ENCODE data around the gene SDHB. TPM values are rescaled to one million over a fixed set of nuclear protein-coding genes. Genes with fewer than 3 reads are reported as not detected.

Gene SDHB
- total RNA-seq, 2 donors from 2014 or later, result 98.2 to 101 TPM

- Mint-ChIP-seq H3K9me3 (no peaks in the 10 kb centered on the region), H3K27me3 (ENCODE audit: low read depth) (no peaks in the 10 kb centered on the region), H3K4me1 (ENCODE audit: low read depth) (no peaks in the 10 kb centered on the region), H3K27ac (no peak overlapping the region), H3K36me3 (ENCODE audit: insufficient read depth in 2 of 2) (no peaks in the 10 kb centered on the region), H3K4me3 (no peak overlapping the region)
- ATAC-seq (replicated peaks in 1 of 2), result no peak
- no peak for DNase-seq
These were observed 83.5 kb downstream of the SDHB start for GRCh38 chr1:16970132-16970910.

GRCh38 chr1:16969651-16970050 lies 84.2 kb downstream of the SDHB start:
- Mint-ChIP-seq H3K27ac (no peak overlapping the region), H3K9me3 (no peaks in the 10 kb centered on the region), H3K27me3 (ENCODE audit: low read depth) (no peaks in the 10 kb centered on the region), H3K4me3 (no peak overlapping the region), H3K4me1 (ENCODE audit: low read depth) (no peaks in the 10 kb centered on the region), H3K36me3 (ENCODE audit: insufficient read depth in 2 of 2) (no peaks in the 10 kb centered on the region)
- ATAC-seq (replicated peaks in 1 of 2), result no peak
- no peak for DNase-seq

- Mint-ChIP-seq H3K9me3 (no peaks in the 10 kb centered on the region), H3K27ac (no peak overlapping the region), H3K27me3 (ENCODE audit: low read depth) (no peaks in the 10 kb centered on the region), H3K4me1 (ENCODE audit: low read depth) (no peaks in the 10 kb centered on the region), H3K4me3 (no peak overlapping the region), H3K36me3 (ENCODE audit: insufficient read depth in 2 of 2) (no peaks in the 10 kb centered on the region)
- no peak for DNase-seq
- ATAC-seq (replicated peaks in 1 of 2), result peak in 1 of 2 donors; percentile 22
These were observed 84.7 kb downstream of the SDHB start for GRCh38 chr1:16969057-16969611.

Other genes starting within 250 kb of the SDHB start
- gene RNU1-2, start 158.1 kb downstream of the SDHB start, total RNA-seq, result 1,000 to 10,000 TPM; 1,100 to 1,278 TPM
- 10 to 100 TPM; 16.8 to 24.7 TPM for gene CROCC, start 132.1 kb downstream of the SDHB start, total RNA-seq
- under 1 TPM; 0.37 to 0.67 TPM for gene MFAP2, start 73.4 kb downstream of the SDHB start, total RNA-seq
- gene ATP13A2, start 42.1 kb downstream of the SDHB start, total RNA-seq, result 10 to 100 TPM; 22.2 to 23.8 TPM
- gene PADI2, start 65.4 kb upstream of the SDHB start, total RNA-seq, result under 1 TPM; 0.10 to 0.14 TPM
- not detected for gene PADI1, start 151.1 kb upstream of the SDHB start, total RNA-seq
- gene PADI3, start 195.1 kb upstream of the SDHB start, total RNA-seq, result not detected

Data from activated T-cell treated with anti-CD3 and anti-CD28 coated beads, Interleukin-2, amount 50 U/mL, for 72 hours (primary cell).